IMR-90 (cell line): Measurements from ENCODE around the gene MORN5. TPM values are rescaled to one million over a fixed set of nuclear protein-coding genes. Genes with fewer than 3 reads are reported as not detected.

Source experiments
- ATAC-seq: fragments of 200-7000 bp; cut with Tn5 transposase; 2 replicates; pipeline ENCODE4 v1.9.1; 2020; ENCODE audit warnings: low read depth, mild to moderate bottlenecking, moderate library complexity
- BruUV-seq: library from RNA; stranded (reverse); fragments of 400-500 nt; replicated peaks from 2 replicates; lab custom pipeline; 2021; lab: Mats Ljungman, UMichigan
- CTCF ChIA-PET: fragments of 300-600 bp; formaldehyde crosslinking; extraction: SDS; loops from one replicate; lab custom pipeline; 2021; ENCODE audit warnings: antibody characterized with exemption; lab: Yijun Ruan, JAX
- POLR2A ChIA-PET: fragments of 300-600 bp; sonication (Branson Sonifier 250); formaldehyde crosslinking; loops from one replicate; lab custom pipeline; 2022; ENCODE audit warnings: antibody characterized with exemption; ENCODE audit not compliant: unreplicated experiment; lab: Charles Lee
- DNase-seq: peaks from one replicate; pipeline ENCODE4 v3.0.0; 2013
- H2AFZ ChIP-seq: replicated peaks from 2 replicates; pipeline ENCODE3; 2013; ENCODE audit warnings: low read length, mild to moderate bottlenecking; ENCODE audit not compliant: poor library complexity
- H2AK5ac ChIP-seq: 2 replicates; pipeline ENCODE4 v1.6.1; 2013; ENCODE audit warnings: low read depth, low read length, inconsistent platforms
- H2AK9ac ChIP-seq: replicated peaks from 2 replicates; pipeline ENCODE3; 2013; ENCODE audit warnings: mild to moderate bottlenecking, low read depth, low read length, moderate library complexity; ENCODE audit not compliant: poor library complexity
- H2BK120ac ChIP-seq: 2 replicates; pipeline ENCODE4 v1.6.1; 2013; ENCODE audit warnings: low read depth, low read length, inconsistent platforms
- H2BK15ac ChIP-seq: 3 replicates; pipeline ENCODE4 v1.6.1; 2013; ENCODE audit warnings: low read depth, low read length, inconsistent platforms
- H2BK20ac ChIP-seq: 2 replicates; pipeline ENCODE4 v1.6.1; 2013; ENCODE audit warnings: low read depth, mild to moderate bottlenecking, inconsistent platforms, low read length, moderate library complexity
- H2BK5ac ChIP-seq: 2 replicates; pipeline ENCODE4 v1.6.1; 2013; ENCODE audit warnings: mild to moderate bottlenecking, low read depth, low read length, inconsistent platforms; ENCODE audit not compliant: poor library complexity, severe bottlenecking
- H3K14ac ChIP-seq: replicated peaks from 2 replicates; pipeline ENCODE4 v1.6.1; 2013; ENCODE audit warnings: low read depth, low read length, inconsistent platforms
- H3K18ac ChIP-seq: 2 replicates; pipeline ENCODE4 v1.6.1; 2013; ENCODE audit warnings: low read depth, low read length, control low read depth
- H3K23ac ChIP-seq: 2 replicates; pipeline ENCODE4 v1.6.1; 2013; ENCODE audit warnings: low read depth, low read length, inconsistent platforms
- H3K27ac ChIP-seq: 2 replicates; pipeline ENCODE4 v1.5.1; 2013; ENCODE audit warnings: mild to moderate bottlenecking, control low read depth, low read length; ENCODE audit not compliant: insufficient read depth
- H3K27me3 ChIP-seq: 2 replicates; pipeline ENCODE4 v1.6.1; 2013; ENCODE audit warnings: low read length; ENCODE audit not compliant: control insufficient read depth, insufficient read depth
- H3K36me3 ChIP-seq: 2 replicates; pipeline ENCODE4 v1.6.1; 2013; ENCODE audit warnings: low read length, mixed read lengths; ENCODE audit not compliant: control insufficient read depth, insufficient read depth
- H3K4ac ChIP-seq: 2 replicates; pipeline ENCODE4 v1.6.1; 2013; ENCODE audit warnings: low read depth, low read length, inconsistent platforms
- H3K4me1 ChIP-seq: 2 replicates; pipeline ENCODE4 v1.6.1; 2013; ENCODE audit warnings: low read length, mixed read lengths; ENCODE audit not compliant: control insufficient read depth, insufficient read depth
- H3K4me2 ChIP-seq: 2 replicates; pipeline ENCODE4 v1.6.1; 2013; ENCODE audit warnings: low read depth, mild to moderate bottlenecking, control low read depth, low read length, moderate library complexity
- H3K4me3 ChIP-seq: 2 replicates; pipeline ENCODE4 v1.5.1; 2013; ENCODE audit warnings: low read depth, mild to moderate bottlenecking, control low read depth, low read length, moderate library complexity; ENCODE audit not compliant: insufficient read depth
- H3K56ac ChIP-seq: 2 replicates; pipeline ENCODE4 v1.6.1; 2013; ENCODE audit warnings: low read length, inconsistent platforms; ENCODE audit not compliant: insufficient read depth; ENCODE audit errors: extremely low read depth
- H3K79me1 ChIP-seq, 2 experiments: 2 replicates each; pipeline ENCODE4 v1.6.1; 2013; ENCODE audit warnings: low read length in 2 of 2, inconsistent platforms in 1 of 2, low read depth in 1 of 2
- H3K9ac ChIP-seq: 2 replicates; pipeline ENCODE4 v1.6.1; 2013; ENCODE audit warnings: low read depth, low read length, control low read depth
- H3K9me1 ChIP-seq: 2 replicates; pipeline ENCODE4 v1.6.1; 2013; ENCODE audit warnings: low read length, inconsistent platforms; ENCODE audit not compliant: insufficient read depth
- H3K9me3 ChIP-seq: 2 replicates; pipeline ENCODE4 v1.6.1; 2013; ENCODE audit warnings: low read length; ENCODE audit not compliant: control insufficient read depth, insufficient read depth
- H4K20me1 ChIP-seq: 2 replicates; pipeline ENCODE4 v1.6.1; 2013; ENCODE audit warnings: low read length, inconsistent platforms; ENCODE audit not compliant: insufficient read depth
- H4K5ac ChIP-seq: 2 replicates; pipeline ENCODE4 v1.6.1; 2013; ENCODE audit warnings: mild to moderate bottlenecking, low read depth, low read length, control low read depth
- H4K8ac ChIP-seq, 2 experiments: 2 replicates each; pipeline ENCODE4 v1.6.1; 2013; ENCODE audit warnings: low read depth in 2 of 2, low read length in 2 of 2, control low read depth in 1 of 2, inconsistent platforms in 1 of 2
- H4K91ac ChIP-seq: 2 replicates; pipeline ENCODE4 v1.6.1; 2013; ENCODE audit warnings: low read depth, low read length, inconsistent platforms; ENCODE audit not compliant: insufficient read depth
- CEBPB ChIP-seq: IDR thresholded peaks from 2 replicates; pipeline ENCODE4 v1.6.1; 2012; ENCODE audit warnings: low read depth, low read length, improper control_type of control experiment
- CHD1 ChIP-seq: IDR thresholded peaks from 2 replicates; pipeline ENCODE4 v1.6.1; 2012; ENCODE audit warnings: low read depth, low read length, improper control_type of control experiment
- CTCF ChIP-seq: conservative IDR thresholded peaks from 2 replicates; pipeline ENCODE4 v1.5.1; 2012; ENCODE audit warnings: mild to moderate bottlenecking, low read depth, low read length, improper control_type of control experiment
- FOS ChIP-seq: fragments of 150-350 bp; IDR thresholded peaks from 2 replicates; pipeline ENCODE4 v1.6.1; 2016; ENCODE audit warnings: low read depth, low read length
- MAFK ChIP-seq: IDR thresholded peaks from 2 replicates; pipeline ENCODE4 v1.6.1; 2012; ENCODE audit warnings: low read depth, low read length, improper control_type of control experiment
- MXI1 ChIP-seq: IDR thresholded peaks from 2 replicates; pipeline ENCODE4 v1.6.1; 2012; ENCODE audit warnings: low read depth, mild to moderate bottlenecking, low read length, moderate library complexity, borderline replicate concordance
- NFE2L2 ChIP-seq: fragments of 150-350 bp; IDR thresholded peaks from 2 replicates; pipeline ENCODE4 v1.6.1; 2016; ENCODE audit warnings: low read depth, mild to moderate bottlenecking, low read length
- POLR2A ChIP-seq: IDR thresholded peaks from 2 replicates; pipeline ENCODE4 v1.6.1; 2012; ENCODE audit warnings: mild to moderate bottlenecking, low read depth, low read length
- RCOR1 ChIP-seq: IDR thresholded peaks from 2 replicates; pipeline ENCODE4 v1.6.1; 2012; ENCODE audit warnings: mild to moderate bottlenecking, low read length, improper control_type of control experiment; ENCODE audit not compliant: insufficient replicate concordance
- RFX5 ChIP-seq: IDR thresholded peaks from 2 replicates; pipeline ENCODE4 v1.8.0; 2012; ENCODE audit warnings: low read depth, mild to moderate bottlenecking, low read length, moderate library complexity
- SMC3 ChIP-seq: fragments of 150-350 bp; IDR thresholded peaks from 2 replicates; pipeline ENCODE4 v1.6.1; 2016; ENCODE audit warnings: low read depth, mild to moderate bottlenecking, antibody characterized with exemption, low read length, moderate library complexity
- WGBS, 2 experiments: methylation state at CpG; one replicate each; pipeline versions ENCODE4 v1.1.5 to v1.1.7; 2013; ENCODE audit warnings: missing lambda C conversion rate in 2 of 2; ENCODE audit not compliant: insufficient read length in 1 of 2; ENCODE audit errors: extremely low coverage in 2 of 2; 5-methylcytosine and 5-hydroxymethylcytosine counted together
- dilution Hi-C: fragments of 300-500 bp; cut with HindIII; formaldehyde crosslinking; loops from one replicate; pipeline ENCODE4 v1.14.3; 2018; ENCODE audit warnings: low sequenced_read_pairs; ENCODE audit not compliant: unreplicated experiment
- in situ Hi-C: fragments of 300-500 bp; cut with MboI; formaldehyde crosslinking; loops from 3 replicates; pipeline ENCODE4 v1.14.3; 2019; ENCODE audit warnings: low sequenced_read_pairs, inconsistent platforms, mixed read lengths
- intact Hi-C: fragments of 100-400 bp; cut with micrococcal nuclease; formaldehyde crosslinking; loops from 2 replicates; pipeline ENCODE4 v1.10.0; 2022
- polyA plus RNA-seq, 3 experiments: library from polyadenylated mRNA; depleted of rRNA; stranded (reverse); fragments of >200 nt; gene quantifications; 2 replicates each; pipeline ENCODE4 v1.2.3, GENCODE V29; 2012; ENCODE audit warnings: low replicate concordance in 1 of 3
- total RNA-seq: library from RNA; depleted of rRNA; stranded (reverse); fragments of >200 nt; gene quantifications from 2 replicates; pipeline ENCODE4 v1.2.3, GENCODE V29; 2012
- TF ChIP-seq, protein P1 (sequence below): fragments of 150-350 bp; IDR thresholded peaks from 2 replicates; pipeline ENCODE4 v1.6.1; 2016; ENCODE audit warnings: low read depth, mild to moderate bottlenecking, low read length, moderate library complexity, borderline replicate concordance
- TF ChIP-seq, protein P2 (sequence below): fragments of 150-350 bp; IDR thresholded peaks from 2 replicates; pipeline ENCODE4 v1.6.1; 2017; ENCODE audit warnings: mild to moderate bottlenecking, antibody characterized with exemption, low read length, low read depth

The MORN5 gene
- total and polyA plus RNA-seq, 2 of the 4 experiments (the other 2 are of a cell fraction), result not detected

DNA sequence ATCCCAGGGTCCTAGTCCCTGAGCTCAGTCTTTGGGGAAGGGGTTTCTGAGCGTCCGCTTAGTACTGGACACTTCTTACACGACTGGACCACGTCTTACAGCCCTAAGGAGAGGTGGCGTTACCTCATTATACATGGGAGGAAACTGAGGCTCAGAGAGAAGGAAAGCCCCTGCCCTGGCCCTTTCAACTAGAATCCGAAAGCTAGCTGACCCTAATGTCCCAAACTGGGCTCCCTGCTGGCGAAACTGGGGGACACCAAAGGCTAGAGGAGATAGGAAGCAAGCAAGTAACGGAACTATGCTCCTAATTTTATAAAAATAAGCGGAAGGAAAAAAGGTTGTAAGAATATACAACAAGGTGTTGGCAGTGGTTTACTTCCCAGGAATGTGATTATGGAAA, 54.8 kb downstream of the MORN5 start:
- ChIA-PET CTCF (no interaction called here), POLR2A (no interaction called here)
- DNase-seq, result no peak
- no peak for TF ChIP-seq NFE2L2
- TF ChIP-seq, protein P1, sequence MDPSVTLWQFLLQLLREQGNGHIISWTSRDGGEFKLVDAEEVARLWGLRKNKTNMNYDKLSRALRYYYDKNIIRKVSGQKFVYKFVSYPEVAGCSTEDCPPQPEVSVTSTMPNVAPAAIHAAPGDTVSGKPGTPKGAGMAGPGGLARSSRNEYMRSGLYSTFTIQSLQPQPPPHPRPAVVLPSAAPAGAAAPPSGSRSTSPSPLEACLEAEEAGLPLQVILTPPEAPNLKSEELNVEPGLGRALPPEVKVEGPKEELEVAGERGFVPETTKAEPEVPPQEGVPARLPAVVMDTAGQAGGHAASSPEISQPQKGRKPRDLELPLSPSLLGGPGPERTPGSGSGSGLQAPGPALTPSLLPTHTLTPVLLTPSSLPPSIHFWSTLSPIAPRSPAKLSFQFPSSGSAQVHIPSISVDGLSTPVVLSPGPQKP, result no peak
- TF ChIP-seq MAFK, result no peak
- TF ChIP-seq RFX5, result no peak
- TF ChIP-seq, protein P2, sequence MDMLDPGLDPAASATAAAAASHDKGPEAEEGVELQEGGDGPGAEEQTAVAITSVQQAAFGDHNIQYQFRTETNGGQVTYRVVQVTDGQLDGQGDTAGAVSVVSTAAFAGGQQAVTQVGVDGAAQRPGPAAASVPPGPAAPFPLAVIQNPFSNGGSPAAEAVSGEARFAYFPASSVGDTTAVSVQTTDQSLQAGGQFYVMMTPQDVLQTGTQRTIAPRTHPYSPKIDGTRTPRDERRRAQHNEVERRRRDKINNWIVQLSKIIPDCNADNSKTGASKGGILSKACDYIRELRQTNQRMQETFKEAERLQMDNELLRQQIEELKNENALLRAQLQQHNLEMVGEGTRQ, result no peak
- no peak for TF ChIP-seq RCOR1
- TF ChIP-seq CHD1, result no peak
- no peak for TF ChIP-seq CTCF
- no peak for TF ChIP-seq CEBPB
- TF ChIP-seq FOS, result no peak
- TF ChIP-seq SMC3, result no peak
- TF ChIP-seq MXI1, result no peak
- no peak for TF ChIP-seq POLR2A
- H3K23ac ChIP-seq, result no peak overlapping the region; the same call in 1 of the 2 replicates
- H3K4ac ChIP-seq, result no peak overlapping the region
- BruUV-seq, result no TSS peak
- H2AFZ ChIP-seq, result peak overlapping the region; percentile 73
- no peaks in the 10 kb centered on the region for H3K79me1 ChIP-seq
- H3K18ac ChIP-seq, result no peak overlapping the region
- H2BK5ac ChIP-seq, result no peak overlapping the region
- H3K27ac ChIP-seq, result no peak overlapping the region
- peak overlapping the region; percentile 74 for H3K4me2 ChIP-seq
- H4K91ac ChIP-seq, result no peak overlapping the region
- no CpG with 5 or more reads among the region's 9 CpGs for WGBS, 2 experiments
- H2AK5ac ChIP-seq, result no peak overlapping the region
- no peak overlapping the region for H2BK15ac ChIP-seq
- H2BK20ac ChIP-seq, result no peak overlapping the region
- H4K8ac ChIP-seq, result no peak overlapping the region
- H3K4me3 ChIP-seq, result 0 out of 2 replicates have a peak overlapping the region, but pooled peaks have one; percentile 6
- H3K56ac ChIP-seq, result no peak overlapping the region
- no peak overlapping the region for H3K9ac ChIP-seq
- peaks cover 15% of the 10 kb centered on the region; the same call in 1 of the 2 replicates for H4K20me1 ChIP-seq
- H3K9me1 ChIP-seq, result no peaks in the 10 kb centered on the region
- intact Hi-C loops (no loop called here), in situ Hi-C loops (no loop called here), dilution Hi-C loops (no loop called here)
- no peak for ATAC-seq
- no peak overlapping the region for H2BK120ac ChIP-seq
- H3K14ac ChIP-seq, result no peak overlapping the region
- peaks cover 4% of the 10 kb centered on the region; the same call in 1 of the 2 replicates for H3K4me1 ChIP-seq
- peaks cover 10% of the 10 kb centered on the region; the same call in 1 of the 2 replicates for H3K9me3 ChIP-seq
- no peaks in the 10 kb centered on the region for H3K36me3 ChIP-seq
- no peak overlapping the region for H2AK9ac ChIP-seq
- peaks cover 85% of the 10 kb centered on the region for H3K27me3 ChIP-seq
- no peak overlapping the region for H4K5ac ChIP-seq
